Stomach (tissue), 4 donors: ENCODE measurements around the gene TRABD.

Experiments used
- EP300 ChIP-seq: sonication (generic); formaldehyde crosslinking; IDR thresholded peaks from one replicate; pipeline ENCODE4 v1.6.1; 2017; ENCODE audit warnings: antibody characterized with exemption
- POLR2A ChIP-seq, 4 donors: fragments of 450-650 bp; IDR thresholded peaks; one replicate each; pipeline ENCODE4 v1.6.1; 2016; ENCODE audit warnings: antibody characterized with exemption in 4 of 4, control low read depth in 2 of 4, mild to moderate bottlenecking in 1 of 4, moderate library complexity in 1 of 4
- POLR2AphosphoS5 ChIP-seq, 3 donors: sonication (generic); formaldehyde crosslinking; IDR thresholded peaks; one replicate each; pipeline ENCODE4 v1.6.1; 2016; ENCODE audit warnings: antibody characterized with exemption in 3 of 3
- TF ChIP-seq, protein P1 (sequence below), 7 experiments: fragments of 450-650 bp in 4 of 7; fragments of 200-600 bp in 3 of 7; sonication (generic) in 3 of 7; IDR thresholded peaks; one replicate each; pipeline ENCODE4 v1.5.1; 2016 to 2019; ENCODE audit warnings: antibody characterized with exemption in 7 of 7, control low read depth in 2 of 7, mild to moderate bottlenecking in 1 of 7

DNA sequence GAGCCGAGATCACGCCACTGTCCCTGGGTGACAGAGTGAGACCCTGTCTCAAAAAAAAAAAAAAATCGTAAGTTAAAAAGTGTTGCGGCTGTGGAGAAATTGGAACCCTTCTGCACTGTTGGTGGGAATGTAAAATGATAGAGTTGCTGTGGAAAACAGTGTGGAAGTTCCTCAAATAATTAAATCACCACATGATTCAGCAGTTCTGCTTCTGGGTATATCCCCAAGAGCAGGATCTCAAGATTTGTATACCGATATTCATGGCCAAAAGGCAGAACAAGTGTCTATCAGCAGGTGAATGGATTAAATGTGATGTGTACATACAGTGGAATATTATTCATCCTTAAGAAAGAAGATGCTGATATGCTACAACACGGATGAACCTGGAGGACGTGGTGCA lies 18.9 kb downstream of the TRABD start:
- TF ChIP-seq, protein P1, sequence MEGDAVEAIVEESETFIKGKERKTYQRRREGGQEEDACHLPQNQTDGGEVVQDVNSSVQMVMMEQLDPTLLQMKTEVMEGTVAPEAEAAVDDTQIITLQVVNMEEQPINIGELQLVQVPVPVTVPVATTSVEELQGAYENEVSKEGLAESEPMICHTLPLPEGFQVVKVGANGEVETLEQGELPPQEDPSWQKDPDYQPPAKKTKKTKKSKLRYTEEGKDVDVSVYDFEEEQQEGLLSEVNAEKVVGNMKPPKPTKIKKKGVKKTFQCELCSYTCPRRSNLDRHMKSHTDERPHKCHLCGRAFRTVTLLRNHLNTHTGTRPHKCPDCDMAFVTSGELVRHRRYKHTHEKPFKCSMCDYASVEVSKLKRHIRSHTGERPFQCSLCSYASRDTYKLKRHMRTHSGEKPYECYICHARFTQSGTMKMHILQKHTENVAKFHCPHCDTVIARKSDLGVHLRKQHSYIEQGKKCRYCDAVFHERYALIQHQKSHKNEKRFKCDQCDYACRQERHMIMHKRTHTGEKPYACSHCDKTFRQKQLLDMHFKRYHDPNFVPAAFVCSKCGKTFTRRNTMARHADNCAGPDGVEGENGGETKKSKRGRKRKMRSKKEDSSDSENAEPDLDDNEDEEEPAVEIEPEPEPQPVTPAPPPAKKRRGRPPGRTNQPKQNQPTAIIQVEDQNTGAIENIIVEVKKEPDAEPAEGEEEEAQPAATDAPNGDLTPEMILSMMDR (IDR thresholded peaks at IDR 0.05) = no peak
- TF ChIP-seq POLR2AphosphoS5 (IDR thresholded peaks at IDR 0.05) (no peak), POLR2A (IDR thresholded peaks at IDR 0.05) (no peak), EP300 (no peak)
